Stimulated activated CD4-positive, alpha-beta T cell treated with anti-CD3 and anti-CD28 coated beads, Interleukin-4, amount 100 ng/mL, for 1 hour (primary cell): Measurements from ENCODE around the gene ACY1.
"Not testable (repeated sequence)": the region's sequence is repeated elsewhere in the genome, so short reads cannot be mapped to it uniquely, and the experiment has no call there.

Experiments
- DNase-seq: peaks from one replicate; pipeline ENCODE4 v3.0.0-alpha.2; 2020

ACY1 gene

GRCh38 chr3:51986010-51986947, 2.9 kb downstream of the ACY1 start:
- DNase-seq = no peak

DNA sequence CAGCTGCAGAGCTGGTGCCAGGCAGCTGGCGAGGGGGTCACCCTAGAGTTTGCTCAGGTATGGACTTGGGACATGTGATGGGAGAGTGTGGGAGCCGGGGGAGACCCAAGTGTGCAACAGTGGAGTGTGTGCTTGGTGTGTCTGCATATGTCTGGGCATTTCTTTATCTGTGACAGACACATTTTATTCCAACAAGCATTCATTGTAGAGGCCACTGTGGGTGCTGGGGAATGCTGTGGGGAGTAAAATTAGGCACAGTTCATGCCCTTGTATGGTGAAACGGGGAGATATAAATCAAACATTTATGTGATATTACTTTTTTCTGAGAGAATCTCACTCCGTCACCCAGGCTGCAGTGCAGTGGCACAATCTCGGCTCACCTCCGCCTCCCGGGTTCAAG, 4.2 kb downstream of the ACY1 start:
- DNase-seq = no peak

DNA sequence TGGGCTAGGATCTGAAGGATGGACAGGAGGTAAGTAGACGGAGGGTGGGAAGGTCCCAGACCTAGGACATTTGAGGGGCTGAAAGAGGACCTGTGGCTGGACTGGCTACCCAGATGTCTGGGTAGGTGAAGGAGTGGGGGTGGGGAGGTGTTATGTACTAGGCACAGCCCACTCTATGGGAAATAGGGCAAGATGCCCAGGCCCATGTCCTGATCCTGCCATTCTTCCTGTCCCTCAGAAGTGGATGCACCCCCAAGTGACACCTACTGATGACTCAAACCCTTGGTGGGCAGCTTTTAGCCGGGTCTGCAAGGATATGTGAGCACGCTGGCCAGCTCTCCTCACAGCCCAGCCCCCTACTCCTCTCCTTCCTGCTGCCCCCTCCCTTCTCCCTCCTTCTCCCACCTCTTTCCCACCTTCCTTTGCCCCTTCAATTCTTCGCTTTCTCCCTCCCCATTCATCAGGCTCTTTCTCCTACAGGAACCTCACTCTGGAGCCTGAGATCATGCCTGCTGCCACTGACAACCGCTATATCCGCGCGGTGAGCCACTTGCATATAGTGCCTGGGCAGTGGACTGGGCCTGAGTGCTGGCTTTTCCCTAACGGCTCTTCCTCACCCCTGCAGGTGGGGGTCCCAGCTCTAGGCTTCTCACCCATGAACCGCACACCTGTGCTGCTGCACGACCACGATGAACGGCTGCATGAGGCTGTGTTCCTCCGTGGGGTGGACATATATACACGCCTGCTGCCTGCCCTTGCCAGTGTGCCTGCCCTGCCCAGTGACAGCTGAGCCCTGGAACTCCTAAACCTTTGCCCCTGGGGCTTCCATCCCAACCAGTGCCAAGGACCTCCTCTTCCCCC, 5.2 kb downstream of the ACY1 start:
- DNase-seq = no peak

- not testable (repeated sequence) for DNase-seq
Measured at GRCh38 chr3:51990501-51990971, 7.2 kb downstream of the ACY1 start.

- no peak for DNase-seq
Measured at GRCh38 chr3:51992017-51992682, 8.8 kb downstream of the ACY1 start.

- not testable (repeated sequence) for DNase-seq
Measured at GRCh38 chr3:51993657-51994056, 10.3 kb downstream of the ACY1 start.

DNA sequence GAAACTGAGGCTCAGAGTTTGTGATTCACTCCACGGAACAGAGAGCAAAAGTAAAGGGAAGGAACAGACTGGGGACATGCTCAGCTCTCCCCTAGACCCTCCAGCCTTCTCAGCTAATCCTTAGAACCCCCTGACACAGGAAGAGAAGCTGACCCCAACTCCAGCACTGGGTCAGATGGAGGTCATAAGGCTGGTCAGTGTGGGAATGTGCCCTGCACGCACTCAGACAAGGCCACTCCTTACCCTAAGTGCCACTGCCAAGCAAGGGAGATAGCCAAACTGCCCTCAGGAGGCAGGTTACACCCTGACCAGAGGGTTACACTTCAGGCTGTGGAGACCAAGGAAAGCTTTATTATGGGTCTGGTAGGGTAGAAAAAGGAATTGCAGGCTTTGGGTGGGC, 11.2 kb downstream of the ACY1 start:
- DNase-seq = no peak

DNA sequence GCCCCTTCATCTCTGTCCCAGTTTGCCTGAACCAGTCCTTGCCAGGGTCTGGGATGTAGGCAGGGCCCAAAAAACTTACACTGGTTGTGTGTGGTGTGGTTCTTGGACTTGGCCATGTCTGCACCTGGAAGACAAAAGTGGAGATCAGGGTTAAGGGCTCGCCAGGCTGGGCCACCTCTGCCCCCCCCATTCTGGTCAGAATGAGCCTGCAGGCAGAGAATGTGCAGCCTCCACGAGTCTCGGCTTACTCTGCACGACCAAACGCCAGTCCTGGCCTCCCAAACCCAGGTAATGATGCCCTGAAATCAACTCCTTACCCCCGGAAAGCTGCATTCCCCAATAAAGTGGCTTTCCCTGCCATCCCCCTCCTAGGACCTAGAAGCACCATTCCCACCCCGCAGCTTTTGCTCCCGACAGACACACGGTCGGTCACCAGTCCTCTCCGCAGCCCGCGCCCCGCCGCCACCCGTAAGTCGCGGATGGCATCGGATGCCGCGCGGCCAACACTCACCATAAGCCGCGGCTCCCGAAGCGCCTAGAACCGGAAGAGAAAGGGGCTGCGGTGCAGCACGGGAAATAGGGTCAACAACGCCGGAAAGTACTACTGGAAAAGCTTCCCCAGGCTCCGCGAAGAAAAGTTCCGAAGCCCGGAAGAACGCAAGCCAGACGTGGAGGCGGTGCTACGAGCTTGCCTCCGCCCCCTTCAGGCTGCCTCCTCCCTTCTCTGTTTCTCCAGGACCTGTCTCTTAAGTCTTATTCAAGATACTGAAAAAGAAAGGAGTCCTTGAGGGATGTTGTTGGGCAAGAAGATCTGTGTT, 12.2 kb downstream of the ACY1 start, which contains the start of gene RPL29:
TSS of gene RPL29 (minus strand) at position 550 of the 818 bp plus-strand sequence. CDS start at position 116, 434 bp downstream.
- peak; percentile 90 for DNase-seq

- DNase-seq = no peak
Measured at GRCh38 chr3:51997172-51997571, 13.8 kb downstream of the ACY1 start.

DNA sequence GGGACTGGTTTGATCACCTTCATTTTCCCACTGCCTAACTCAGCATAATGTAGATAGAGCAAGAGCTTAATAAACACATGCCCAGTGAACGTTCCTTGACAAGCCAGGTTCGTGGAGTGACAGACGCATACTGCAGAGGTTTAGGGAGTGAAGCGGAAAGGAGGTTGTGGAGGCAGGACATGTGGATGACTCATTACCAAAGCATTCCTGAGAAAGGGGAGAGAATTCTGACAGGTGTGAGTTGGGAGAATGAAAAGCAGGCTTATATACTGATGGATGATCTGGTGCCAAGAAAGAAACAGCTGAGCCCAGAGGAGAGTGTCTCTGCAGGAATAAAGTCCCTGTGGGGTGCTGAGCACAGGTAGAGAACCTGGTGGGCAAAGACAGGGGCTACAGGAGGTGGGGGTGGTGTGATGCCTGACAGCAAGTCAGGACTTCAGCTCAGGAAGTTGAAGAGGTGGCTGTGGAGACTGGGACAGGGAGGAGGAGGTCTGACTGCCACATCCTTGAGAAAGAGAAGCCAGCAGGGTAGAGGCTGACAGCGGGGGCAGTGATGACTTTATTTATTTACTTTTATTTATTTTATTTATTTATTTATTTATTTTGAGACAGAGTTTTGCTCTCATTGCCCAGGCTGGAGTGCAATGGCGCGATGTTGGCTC, 14.7 kb downstream of the ACY1 start:
- no peak for DNase-seq

DNA sequence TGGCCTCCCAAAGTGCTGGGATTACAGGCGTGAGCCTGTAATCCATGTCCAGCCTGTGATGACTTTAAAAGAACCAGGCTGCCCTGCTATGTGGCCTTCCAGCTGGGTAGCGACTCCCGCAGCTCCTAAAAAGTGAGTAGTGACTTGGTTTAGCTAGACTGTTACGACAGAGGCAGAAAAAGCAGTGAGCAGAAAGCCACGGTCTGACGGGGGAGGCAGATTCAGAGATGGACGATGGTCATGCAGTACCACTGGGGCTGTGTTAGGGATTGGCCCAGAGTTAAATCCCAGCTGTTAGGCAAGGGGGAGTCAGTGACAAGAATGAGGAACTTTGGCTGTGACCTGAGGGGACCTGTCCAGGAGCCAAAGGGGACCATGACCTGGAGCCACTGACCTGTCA, 15.4 kb downstream of the ACY1 start:
- DNase-seq = no peak

DNA sequence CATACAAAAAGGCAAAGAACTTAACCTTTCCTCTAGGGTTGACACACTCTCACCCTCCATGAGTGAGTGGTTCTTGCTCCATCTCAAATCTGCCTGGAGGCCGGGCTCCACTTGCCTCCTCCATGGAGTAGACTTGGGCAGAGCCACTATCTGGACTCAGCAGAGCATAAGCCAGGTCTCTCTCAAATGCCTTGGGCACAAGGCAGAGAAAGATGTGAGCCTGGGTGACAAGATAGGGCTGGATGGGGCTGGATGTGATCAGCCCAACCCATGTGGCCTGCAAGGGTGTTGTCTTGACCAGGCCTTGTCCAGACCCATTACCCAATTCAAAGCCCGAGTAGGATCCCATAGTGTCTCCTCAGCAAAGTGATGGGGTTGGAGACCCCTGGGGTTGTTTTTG, 16.5 kb downstream of the ACY1 start:
- no peak for DNase-seq

DNA sequence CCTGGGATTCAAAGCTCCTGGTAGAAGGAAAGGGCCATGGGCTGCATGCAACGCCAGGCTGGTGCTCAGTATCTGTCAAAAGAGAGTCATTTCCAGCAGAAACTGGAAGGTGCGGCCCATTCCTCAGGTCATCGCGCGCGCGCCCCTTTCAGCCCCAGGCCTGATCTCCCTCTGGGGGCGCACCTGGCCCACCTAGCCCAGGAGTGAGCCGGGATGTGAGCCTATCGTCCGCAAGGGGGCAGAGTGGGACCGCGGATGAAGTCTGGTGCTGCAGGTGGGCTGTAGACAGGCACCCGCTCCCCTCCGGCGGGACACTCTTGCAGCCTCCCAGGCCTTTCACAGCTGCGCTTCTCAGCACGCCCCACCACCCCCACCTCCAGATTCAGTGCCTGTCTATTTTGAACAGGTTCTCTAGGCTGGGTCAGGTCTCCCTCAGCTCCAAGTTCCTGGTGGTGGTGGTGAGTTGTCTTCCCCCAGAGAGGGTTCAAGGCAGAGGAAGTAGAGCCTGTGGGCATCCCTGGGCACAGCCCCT, 18.2 kb downstream of the ACY1 start:
- peak; percentile 83 for DNase-seq

DNA sequence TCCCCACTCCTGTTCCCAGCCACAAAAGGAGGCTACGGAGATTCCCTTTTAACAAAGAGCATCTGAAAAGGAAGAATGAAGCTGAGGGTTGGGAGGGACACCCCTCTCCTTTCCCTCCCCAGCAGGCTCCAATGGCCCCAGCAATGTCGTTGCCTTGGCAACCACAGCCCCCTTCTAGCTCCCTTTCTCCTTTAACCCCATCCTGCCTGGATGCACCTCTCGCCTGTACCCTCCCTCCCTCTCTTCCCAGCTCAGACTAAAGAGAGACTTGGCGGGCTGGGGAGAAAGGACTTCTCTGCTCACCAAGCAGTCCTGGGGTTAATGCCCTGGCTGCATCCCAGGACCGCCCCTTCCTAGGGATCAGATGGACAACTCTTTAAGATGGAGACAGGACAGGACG, 19.4 kb downstream of the ACY1 start:
- no peak for DNase-seq

GRCh38 chr3:52004163-52004787, 20.9 kb downstream of the ACY1 start:
- DNase-seq = no peak

GRCh38 chr3:52004906-52005395, 21.6 kb downstream of the ACY1 start:
- no peak for DNase-seq

- DNase-seq = no peak
Measured at GRCh38 chr3:52005571-52005986, 22.2 kb downstream of the ACY1 start.

DNA sequence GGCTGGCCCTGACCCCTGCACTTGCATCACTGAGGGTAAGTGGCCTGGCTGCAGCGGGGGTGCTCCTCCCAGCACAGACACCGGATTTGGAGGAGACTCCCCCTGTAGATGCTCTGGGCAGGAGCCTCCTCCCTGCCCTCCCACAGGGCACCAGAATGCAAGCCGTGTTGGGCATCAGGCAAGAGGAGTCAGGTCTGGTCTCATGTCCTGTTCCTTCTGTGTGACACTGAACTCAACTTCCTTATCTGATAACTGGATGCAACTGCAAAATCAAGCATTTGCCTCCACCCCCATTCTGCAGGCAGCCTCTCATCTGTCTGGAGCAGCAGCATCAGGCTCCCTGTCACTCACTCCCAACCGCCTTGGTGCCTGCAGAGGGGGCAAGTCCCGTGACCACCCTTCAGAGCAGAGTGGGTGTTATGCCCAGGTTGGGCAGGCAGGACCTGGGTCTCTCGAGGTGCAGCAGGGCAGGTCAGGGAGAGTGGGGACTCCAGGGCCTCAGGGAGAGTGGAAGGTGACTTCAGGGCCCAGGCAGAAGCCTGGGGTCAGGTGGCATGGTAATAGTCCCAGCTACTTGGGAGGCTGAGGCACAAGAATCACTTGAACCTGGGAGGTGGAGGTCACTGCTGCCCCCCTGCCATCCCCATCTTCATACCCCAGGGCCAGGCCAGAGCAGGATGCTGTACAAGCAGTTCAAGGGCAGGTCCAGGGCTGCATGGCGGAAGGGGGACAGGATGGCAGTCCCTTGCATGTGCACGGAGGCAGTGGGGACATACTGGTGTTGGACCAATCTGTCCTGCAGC, 22.9 kb downstream of the ACY1 start:
- DNase-seq = no peak

- DNase-seq = no peak
Measured at GRCh38 chr3:52006820-52007133, 23.4 kb downstream of the ACY1 start.

- no peak for DNase-seq
Measured at GRCh38 chr3:52007291-52007690, 24.0 kb downstream of the ACY1 start.
